Natural killer cell (primary cell): ENCODE results near the gene DHRS4. TPM values are rescaled to one million over a fixed set of nuclear protein-coding genes. Genes with fewer than 3 reads are reported as not detected.
A peak's percentile ranks its signal among the peaks of the same experiment; 100 is the strongest.
"Not testable (repeated sequence)": the region's sequence is repeated elsewhere in the genome, so short reads cannot be mapped to it uniquely, and the experiment has no call there.

Experiments
- ATAC-seq, 3 donors: fragments of 150-1000 bp in 2 of 3; fragments of 200-7000 bp in 1 of 3; cut with Tn5 transposase; 1 replicate in 1 of 3; 2 replicates in 2 of 3; pipeline ENCODE4 v1.10.0; 2021; ENCODE audit warnings: mild to moderate bottlenecking in 2 of 3, moderate library complexity in 2 of 3
- DNase-seq, 2 donors: peaks; one replicate each; pipeline versions ENCODE4 v3.0.0 to v3.0.0-alpha.2; 2013 to 2021; ENCODE audit warnings: mixed read lengths in 1 of 2
- H3K27ac ChIP-seq: one replicate; pipeline ENCODE4 v1.5.1; 2013; ENCODE audit warnings: mild to moderate bottlenecking, low read length
- H3K27me3 ChIP-seq: one replicate; pipeline ENCODE4 v1.6.1; 2013; ENCODE audit warnings: low read length; ENCODE audit not compliant: control insufficient read depth, insufficient read depth
- H3K36me3 ChIP-seq: one replicate; pipeline ENCODE4 v1.6.1; 2013; ENCODE audit warnings: low read length; ENCODE audit not compliant: control insufficient read depth, insufficient read depth
- H3K4me1 ChIP-seq: one replicate; pipeline ENCODE4 v1.6.1; 2013; ENCODE audit warnings: low read length; ENCODE audit not compliant: control insufficient read depth, insufficient read depth
- H3K4me3 ChIP-seq: one replicate; pipeline ENCODE4 v1.5.1; 2013; ENCODE audit warnings: low read length
- H3K9me3 ChIP-seq: one replicate; pipeline ENCODE4 v1.6.1; 2013; ENCODE audit warnings: low read length; ENCODE audit not compliant: control insufficient read depth, insufficient read depth
- H3K27ac Mint-ChIP-seq, 2 donors: one replicate each; pipeline ENCODE4 v1.8.0; 2022; ENCODE audit warnings: mild to moderate bottlenecking in 2 of 2, mixed read lengths in 2 of 2, moderate library complexity in 1 of 2
- H3K27me3 Mint-ChIP-seq, 2 donors: one replicate each; pipeline ENCODE4 v1.8.0; 2022; ENCODE audit warnings: low read depth in 2 of 2, mixed read lengths in 2 of 2
- H3K36me3 Mint-ChIP-seq: one replicate; pipeline ENCODE4 v1.8.0; 2022; ENCODE audit warnings: mixed read lengths
- H3K4me1 Mint-ChIP-seq, 2 donors: one replicate each; pipeline ENCODE4 v1.8.0; 2022; ENCODE audit warnings: mixed read lengths in 2 of 2
- H3K4me3 Mint-ChIP-seq: one replicate; pipeline ENCODE4 v1.8.0; 2022; ENCODE audit warnings: mild to moderate bottlenecking, moderate library complexity, mixed read lengths
- H3K9me3 Mint-ChIP-seq, 2 donors: one replicate each; pipeline ENCODE4 v1.8.0; 2022; ENCODE audit warnings: mixed read lengths in 2 of 2
- WGBS: methylation state at CpG from one replicate; pipeline ENCODE4 v1.1.7; 2013; ENCODE audit warnings: missing lambda C conversion rate; ENCODE audit not compliant: insufficient coverage; 5-methylcytosine and 5-hydroxymethylcytosine counted together
- intact Hi-C: fragments of 100-400 bp; cut with micrococcal nuclease; formaldehyde crosslinking; loops from one replicate; pipeline ENCODE4 v1.14.2; 2022
- total RNA-seq, 4 donors: library from RNA; stranded (reverse); fragments of 120-200 nt in 1 of 4; gene quantifications; one replicate each; pipeline versions ENCODE4 v1.2.3 to v1.2.4, GENCODE V29; 2013 to 2022
- TF ChIP-seq, protein P1 (sequence below): fragments of 200-600 bp; IDR thresholded peaks from one replicate; pipeline ENCODE4 v1.8.0; 2022; ENCODE audit warnings: antibody characterized with exemption

DHRS4 gene
- total RNA-seq, 3 donors from 2014 or later (not counting 1 experiment from before 2014, with no cell fraction given) = 7.5 to 10.1 (median 9.9) TPM

DNA sequence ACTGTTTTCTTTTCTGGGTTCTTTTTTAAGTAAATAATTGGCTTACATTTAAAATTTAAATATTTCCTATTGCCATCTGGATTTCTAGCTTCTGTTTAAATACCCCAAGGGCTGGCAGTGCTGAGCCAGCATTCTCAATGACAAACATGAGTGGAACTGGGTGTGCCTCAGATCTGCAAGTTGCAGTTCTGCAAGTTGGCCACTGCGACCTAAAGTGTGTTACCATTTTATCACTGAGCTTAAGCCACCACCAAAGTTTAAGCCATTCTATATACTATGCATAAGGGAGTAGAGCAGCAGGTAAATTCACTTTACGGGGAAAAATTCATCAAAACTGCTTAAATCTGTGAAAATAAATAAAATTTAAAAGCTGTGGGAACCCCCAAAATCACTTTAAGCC, 23.6 kb downstream of the DHRS4 start:
- H3K36me3 Mint-ChIP-seq, H3K9me3 Mint-ChIP-seq, H3K27me3 Mint-ChIP-seq, H3K4me1 ChIP-seq, H3K9me3 ChIP-seq, H3K36me3 ChIP-seq, H3K27ac Mint-ChIP-seq, H3K27ac ChIP-seq, H3K4me3 ChIP-seq, H3K27me3 ChIP-seq, H3K4me3 Mint-ChIP-seq, intact Hi-C loops: not testable (repeated sequence)
- peaks cover 5 to 14% of the 10 kb centered on the region in 2 donors for H3K4me1 Mint-ChIP-seq
- TF ChIP-seq, protein P1, sequence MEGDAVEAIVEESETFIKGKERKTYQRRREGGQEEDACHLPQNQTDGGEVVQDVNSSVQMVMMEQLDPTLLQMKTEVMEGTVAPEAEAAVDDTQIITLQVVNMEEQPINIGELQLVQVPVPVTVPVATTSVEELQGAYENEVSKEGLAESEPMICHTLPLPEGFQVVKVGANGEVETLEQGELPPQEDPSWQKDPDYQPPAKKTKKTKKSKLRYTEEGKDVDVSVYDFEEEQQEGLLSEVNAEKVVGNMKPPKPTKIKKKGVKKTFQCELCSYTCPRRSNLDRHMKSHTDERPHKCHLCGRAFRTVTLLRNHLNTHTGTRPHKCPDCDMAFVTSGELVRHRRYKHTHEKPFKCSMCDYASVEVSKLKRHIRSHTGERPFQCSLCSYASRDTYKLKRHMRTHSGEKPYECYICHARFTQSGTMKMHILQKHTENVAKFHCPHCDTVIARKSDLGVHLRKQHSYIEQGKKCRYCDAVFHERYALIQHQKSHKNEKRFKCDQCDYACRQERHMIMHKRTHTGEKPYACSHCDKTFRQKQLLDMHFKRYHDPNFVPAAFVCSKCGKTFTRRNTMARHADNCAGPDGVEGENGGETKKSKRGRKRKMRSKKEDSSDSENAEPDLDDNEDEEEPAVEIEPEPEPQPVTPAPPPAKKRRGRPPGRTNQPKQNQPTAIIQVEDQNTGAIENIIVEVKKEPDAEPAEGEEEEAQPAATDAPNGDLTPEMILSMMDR = peak; percentile 20
- no CpG with 5 or more reads among the region's 2 CpGs for WGBS
- DNase-seq = peak in 1 of 2 donors; percentile 31
- peak; percentile 68 to 83 (median 77) for ATAC-seq

GRCh38 chr14:23981951-23982813, 28.6 kb downstream of the DHRS4 start:
- intact Hi-C loops = loop anchor here (2.0 kb wide), 1 partner anchor 43 kb away; no protein-coding TSS in a partner anchor
- not testable (repeated sequence) for H3K27me3 ChIP-seq, DNase-seq, H3K9me3 ChIP-seq, H3K27ac ChIP-seq, H3K4me3 ChIP-seq, H3K27ac Mint-ChIP-seq, H3K36me3 Mint-ChIP-seq, H3K36me3 ChIP-seq, ATAC-seq, H3K4me1 ChIP-seq, H3K4me1 Mint-ChIP-seq, H3K27me3 Mint-ChIP-seq, H3K4me3 Mint-ChIP-seq, H3K9me3 Mint-ChIP-seq
- 96% methylated on average over 9 of the region's 10 CpGs for WGBS

DNA sequence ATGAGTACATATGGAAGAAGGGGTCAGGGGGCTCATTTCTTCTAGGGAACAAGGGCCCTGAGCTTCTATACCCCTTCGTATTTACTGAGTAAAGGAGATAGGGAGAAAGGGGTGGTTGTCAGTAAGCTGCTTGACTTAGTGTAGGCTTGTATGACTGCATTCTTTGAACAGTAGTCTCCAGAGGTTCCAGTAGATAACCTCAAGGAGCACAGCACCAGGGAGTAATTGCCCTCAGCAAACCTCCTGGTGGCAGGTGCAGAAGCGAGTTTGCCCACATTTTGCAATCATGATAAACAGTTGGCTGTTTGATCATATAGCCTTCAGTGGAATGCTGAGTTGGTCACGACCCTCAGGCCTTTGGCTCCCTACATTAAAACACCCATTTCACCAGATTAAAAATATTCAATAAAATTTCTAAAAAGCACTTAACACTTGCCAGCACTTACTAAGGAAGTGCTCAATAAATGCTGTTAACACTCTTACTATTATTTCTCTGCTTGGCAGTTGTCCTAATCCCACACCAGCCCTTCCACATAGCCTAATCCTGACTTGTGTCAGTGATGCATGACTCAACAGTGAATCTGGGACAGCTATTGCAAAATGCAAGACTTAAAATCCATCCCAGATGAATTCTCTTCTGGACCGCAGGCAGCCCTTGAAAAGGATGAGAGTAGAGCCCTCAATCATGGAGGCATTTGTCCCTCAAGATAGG, 31.5 kb downstream of the DHRS4 start:
- H3K4me1 ChIP-seq = peaks cover 19% of the 10 kb centered on the region
- H3K9me3 Mint-ChIP-seq = no peaks in the 10 kb centered on the region
- no peaks in the 10 kb centered on the region for H3K27me3 Mint-ChIP-seq
- intact Hi-C loops = no loop called here
- H3K27ac ChIP-seq = no peak overlapping the region
- no peaks in the 10 kb centered on the region for H3K36me3 Mint-ChIP-seq
- ATAC-seq (no peak), DNase-seq (no peak)
- no peak overlapping the region for H3K4me3 ChIP-seq
- no peak overlapping the region for H3K4me3 Mint-ChIP-seq
- no peaks in the 10 kb centered on the region for H3K27me3 ChIP-seq
- TF ChIP-seq, protein P1 = no peak
- no peaks in the 10 kb centered on the region for H3K9me3 ChIP-seq
- peaks cover 15 to 18% of the 10 kb centered on the region in 2 donors for H3K4me1 Mint-ChIP-seq
- 97% methylated on average over 4 of the region's 4 CpGs for WGBS
- no peak overlapping the region for H3K27ac Mint-ChIP-seq
- H3K36me3 ChIP-seq = no peaks in the 10 kb centered on the region

GRCh38 chr14:23988223-23988606, 34.6 kb downstream of the DHRS4 start:
- DNase-seq, H3K27me3 Mint-ChIP-seq, H3K36me3 ChIP-seq, H3K36me3 Mint-ChIP-seq, H3K9me3 Mint-ChIP-seq, H3K27me3 ChIP-seq, H3K27ac ChIP-seq, ATAC-seq, H3K9me3 ChIP-seq, intact Hi-C loops: not testable (repeated sequence)
- peak overlapping the region; percentile 88 for H3K4me3 Mint-ChIP-seq
- H3K4me1 Mint-ChIP-seq = peaks cover 15 to 19% of the 10 kb centered on the region in 2 donors
- peak overlapping the region; percentile 26 to 86 for H3K27ac Mint-ChIP-seq
- H3K4me1 ChIP-seq = peaks cover 21% of the 10 kb centered on the region
- WGBS = 81% methylated on average over 6 of the region's 6 CpGs
- H3K4me3 ChIP-seq = peak overlapping the region; percentile 47

GRCh38 chr14:23988607-23989363, 35.2 kb downstream of the DHRS4 start, which contains the start of gene DHRS4L2:
Gene DHRS4L2, plus strand, starts transcription at chr14:23988929. Its CDS starts 19 bp downstream, at chr14:23988948.
- ATAC-seq (peak; percentile 90 to 96 (median 94)), DNase-seq (peak; percentile 60 to 78)
- intact Hi-C loops, H3K27me3 ChIP-seq, H3K27me3 Mint-ChIP-seq, H3K9me3 ChIP-seq, H3K36me3 Mint-ChIP-seq, H3K9me3 Mint-ChIP-seq, H3K36me3 ChIP-seq: not testable (repeated sequence)
- Mint-ChIP-seq H3K4me1 (peaks cover 15 to 19% of the 10 kb centered on the region in 2 donors), H3K27ac (peak within 1 kb of the TSS; percentile 80 to 86), H3K4me3 (peak within 1 kb of the TSS; percentile 88)
- 5% methylated on average over 40 of the region's 40 CpGs for WGBS
- H3K4me1 ChIP-seq = peaks cover 21% of the 10 kb centered on the region
- peak within 1 kb of the TSS; percentile 47 for H3K4me3 ChIP-seq
- H3K27ac ChIP-seq = peak within 1 kb of the TSS; percentile 37
